Testis (tissue), 2 donors: ENCODE data around the gene PHRF1.

Experiments used
- POLR2A ChIP-seq: fragments of 450-650 bp; IDR thresholded peaks from one replicate; pipeline ENCODE4 v1.6.1; 2017; ENCODE audit warnings: antibody characterized with exemption, mild to moderate bottlenecking, moderate library complexity
- TF ChIP-seq, protein P1 (sequence below), 3 experiments: fragments of 450-650 bp in 2 of 3; fragments of 200-600 bp in 1 of 3; sonication (generic) in 1 of 3; IDR thresholded peaks; one replicate each; pipeline ENCODE4 v1.5.1; 2016 to 2019; ENCODE audit warnings: antibody characterized with exemption in 3 of 3, mild to moderate bottlenecking in 2 of 3, moderate library complexity in 1 of 3

DNA sequence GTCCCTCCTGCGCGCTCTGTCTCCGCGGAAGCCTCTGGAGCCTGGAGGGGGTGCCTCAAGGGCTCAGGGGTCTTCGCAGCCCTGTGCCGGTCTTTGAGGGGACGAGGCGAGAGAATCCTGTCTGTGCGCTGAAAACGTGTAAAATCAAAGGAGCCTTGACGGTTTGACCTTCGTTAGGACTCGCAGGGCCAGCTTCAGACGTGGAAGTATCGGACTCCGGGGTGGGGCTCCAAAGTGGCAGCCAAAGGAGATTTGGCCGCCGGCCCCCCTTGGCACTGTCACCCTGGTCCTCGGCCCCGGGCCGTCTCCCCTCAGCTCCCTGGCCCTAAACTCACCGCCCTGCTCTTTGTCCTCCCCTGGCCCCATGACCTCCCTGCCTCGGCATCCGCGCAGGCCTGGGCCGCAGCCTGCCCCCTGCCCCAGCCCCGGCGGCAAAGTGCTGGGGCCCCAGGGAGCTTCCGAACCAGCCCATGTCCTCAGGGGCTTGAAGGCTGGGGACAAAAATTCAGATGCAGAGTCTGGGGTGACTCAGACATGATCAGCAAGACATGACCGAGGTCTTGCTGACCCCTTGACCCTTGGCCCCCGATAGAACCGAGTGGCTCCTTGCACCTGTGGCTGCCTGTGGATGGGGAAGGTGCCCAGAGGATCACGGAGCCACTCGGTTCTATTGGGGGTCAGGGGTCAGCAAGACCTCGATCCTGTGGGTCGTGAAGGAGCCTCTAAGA, 6.9 kb upstream of the PHRF1 start:
- TF ChIP-seq, protein P1, sequence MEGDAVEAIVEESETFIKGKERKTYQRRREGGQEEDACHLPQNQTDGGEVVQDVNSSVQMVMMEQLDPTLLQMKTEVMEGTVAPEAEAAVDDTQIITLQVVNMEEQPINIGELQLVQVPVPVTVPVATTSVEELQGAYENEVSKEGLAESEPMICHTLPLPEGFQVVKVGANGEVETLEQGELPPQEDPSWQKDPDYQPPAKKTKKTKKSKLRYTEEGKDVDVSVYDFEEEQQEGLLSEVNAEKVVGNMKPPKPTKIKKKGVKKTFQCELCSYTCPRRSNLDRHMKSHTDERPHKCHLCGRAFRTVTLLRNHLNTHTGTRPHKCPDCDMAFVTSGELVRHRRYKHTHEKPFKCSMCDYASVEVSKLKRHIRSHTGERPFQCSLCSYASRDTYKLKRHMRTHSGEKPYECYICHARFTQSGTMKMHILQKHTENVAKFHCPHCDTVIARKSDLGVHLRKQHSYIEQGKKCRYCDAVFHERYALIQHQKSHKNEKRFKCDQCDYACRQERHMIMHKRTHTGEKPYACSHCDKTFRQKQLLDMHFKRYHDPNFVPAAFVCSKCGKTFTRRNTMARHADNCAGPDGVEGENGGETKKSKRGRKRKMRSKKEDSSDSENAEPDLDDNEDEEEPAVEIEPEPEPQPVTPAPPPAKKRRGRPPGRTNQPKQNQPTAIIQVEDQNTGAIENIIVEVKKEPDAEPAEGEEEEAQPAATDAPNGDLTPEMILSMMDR (IDR thresholded peaks at IDR 0.05) = no peak
- TF ChIP-seq POLR2A = no peak
